C4-2B (cell line): ENCODE data around the gene SAC3D1.

Experiments used
- ZFX ChIP-seq: fragments of 450-650 bp; IDR thresholded peaks from 2 replicates; pipeline ENCODE4 v1.6.1; 2017
- TF ChIP-seq, protein P1 (sequence below): fragments of 450-650 bp; conservative IDR thresholded peaks from 2 replicates; pipeline ENCODE4 v1.5.1; 2017; ENCODE audit warnings: mild to moderate bottlenecking

DNA sequence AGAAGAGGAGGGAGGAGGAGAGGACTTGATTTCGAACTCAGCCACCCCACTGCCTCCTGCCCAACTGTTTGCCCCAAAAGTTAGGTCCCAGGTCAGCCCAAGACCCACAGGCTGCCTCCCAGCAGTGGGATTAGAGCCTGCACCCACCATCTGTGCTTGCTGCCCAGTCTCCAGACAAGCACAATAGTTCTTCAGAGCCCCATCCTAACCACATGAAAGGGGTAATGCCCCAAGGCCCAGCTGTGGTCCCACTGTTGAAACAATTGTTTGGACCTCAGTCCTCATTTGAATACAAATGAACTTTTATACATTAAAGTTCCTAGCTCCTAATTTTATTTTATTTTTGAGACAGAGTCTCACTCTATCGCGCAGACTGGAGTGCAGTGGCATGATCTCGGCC, 49.6 kb downstream of the SAC3D1 start:
- TF ChIP-seq, protein P1, sequence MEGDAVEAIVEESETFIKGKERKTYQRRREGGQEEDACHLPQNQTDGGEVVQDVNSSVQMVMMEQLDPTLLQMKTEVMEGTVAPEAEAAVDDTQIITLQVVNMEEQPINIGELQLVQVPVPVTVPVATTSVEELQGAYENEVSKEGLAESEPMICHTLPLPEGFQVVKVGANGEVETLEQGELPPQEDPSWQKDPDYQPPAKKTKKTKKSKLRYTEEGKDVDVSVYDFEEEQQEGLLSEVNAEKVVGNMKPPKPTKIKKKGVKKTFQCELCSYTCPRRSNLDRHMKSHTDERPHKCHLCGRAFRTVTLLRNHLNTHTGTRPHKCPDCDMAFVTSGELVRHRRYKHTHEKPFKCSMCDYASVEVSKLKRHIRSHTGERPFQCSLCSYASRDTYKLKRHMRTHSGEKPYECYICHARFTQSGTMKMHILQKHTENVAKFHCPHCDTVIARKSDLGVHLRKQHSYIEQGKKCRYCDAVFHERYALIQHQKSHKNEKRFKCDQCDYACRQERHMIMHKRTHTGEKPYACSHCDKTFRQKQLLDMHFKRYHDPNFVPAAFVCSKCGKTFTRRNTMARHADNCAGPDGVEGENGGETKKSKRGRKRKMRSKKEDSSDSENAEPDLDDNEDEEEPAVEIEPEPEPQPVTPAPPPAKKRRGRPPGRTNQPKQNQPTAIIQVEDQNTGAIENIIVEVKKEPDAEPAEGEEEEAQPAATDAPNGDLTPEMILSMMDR, result no peak
- TF ChIP-seq ZFX, result no peak
